Cardiac muscle cell (in vitro differentiated cells and primary cell): ENCODE results near the gene NOP58. TPM values are rescaled to one million over a fixed set of nuclear protein-coding genes. Genes with fewer than 3 reads are reported as not detected.
"Not testable (repeated sequence)": the region's sequence is repeated elsewhere in the genome, so short reads cannot be mapped to it uniquely, and the experiment has no call there.

ENCODE experiments used
- DNase-seq, 2 donors: peaks; one replicate each; pipeline versions ENCODE4 v3.0.0 to v3.0.0-alpha.2; 2010 to 2017; ENCODE audit warnings: low read depth in 1 of 2, low spot score in 1 of 2
- H3K27ac ChIP-seq: fragments of 200-600 bp; sonication (generic); 2 replicates; pipeline ENCODE4 v1.5.1; 2016
- H3K27me3 ChIP-seq: fragments of 200-600 bp; sonication (generic); 2 replicates; pipeline ENCODE4 v1.6.0; 2016; ENCODE audit warnings: control low read depth
- H3K36me3 ChIP-seq: fragments of 200-600 bp; sonication (generic); 2 replicates; pipeline ENCODE4 v1.5.1; 2016; ENCODE audit warnings: control low read depth
- H3K4me1 ChIP-seq: fragments of 200-600 bp; sonication (generic); 2 replicates; pipeline ENCODE4 v1.8.1; 2017; ENCODE audit warnings: low read depth, mild to moderate bottlenecking, mixed run types
- H3K4me3 ChIP-seq: fragments of 200-600 bp; sonication (generic); 2 replicates; pipeline ENCODE4 v1.5.1; 2016; ENCODE audit warnings: mild to moderate bottlenecking
- H3K9me3 ChIP-seq: fragments of 200-600 bp; sonication (generic); 2 replicates; pipeline ENCODE4 v1.5.1; 2017; ENCODE audit warnings: low read depth, mild to moderate bottlenecking, control low read depth
- polyA plus RNA-seq: library from polyadenylated mRNA; unstranded; fragments of >200 nt; fragmentation: Nextera tagmentation; extraction: Ambion mirVana; gene quantifications from 2 replicates; pipeline ENCODE4 v1.2.1, GENCODE V29; 2016
- total RNA-seq: library from RNA; depleted of rRNA; stranded (reverse); fragments of >200 nt; gene quantifications from 2 replicates; pipeline ENCODE4 v1.2.3, GENCODE V29; 2016
- TF ChIP-seq, protein P1 (sequence below): IDR thresholded peaks from 2 replicates; pipeline ENCODE4 v1.5.1; 2012; ENCODE audit warnings: low read depth, mild to moderate bottlenecking, low read length

The NOP58 gene
- total and polyA plus RNA-seq, 2 experiments from 2014 or later, result 66.3 to 75.0 TPM

DNA sequence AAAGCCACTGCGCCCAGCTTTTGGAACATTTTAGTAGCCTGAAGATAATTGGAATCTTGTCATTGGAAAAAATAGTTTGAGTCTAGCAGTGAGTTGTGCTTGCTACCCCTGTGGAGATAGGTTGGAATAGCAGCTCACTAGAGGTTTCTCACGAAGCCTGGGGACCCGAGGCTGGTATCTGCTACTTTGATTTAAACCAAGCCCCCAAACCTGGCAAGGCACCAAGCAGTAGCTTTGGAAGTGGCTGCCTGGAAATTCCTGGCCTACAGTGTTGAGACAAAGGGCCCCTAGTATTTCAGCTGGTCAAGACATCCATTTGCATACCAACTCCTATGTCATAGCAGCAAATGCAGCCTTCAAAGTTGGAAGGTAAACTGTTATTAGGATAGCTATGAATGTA is 42.1 kb downstream of the NOP58 start:
- DNase-seq, result peak; percentile 19 to 57
- Histone ChIP-seq H3K4me3 (no peak overlapping the region), H3K27me3 (no peaks in the 10 kb centered on the region), H3K27ac (peak overlapping the region; percentile 24), H3K9me3 (no peaks in the 10 kb centered on the region), H3K36me3 (peaks cover 21% of the 10 kb centered on the region), H3K4me1 (no peaks in the 10 kb centered on the region)
- TF ChIP-seq, protein P1, sequence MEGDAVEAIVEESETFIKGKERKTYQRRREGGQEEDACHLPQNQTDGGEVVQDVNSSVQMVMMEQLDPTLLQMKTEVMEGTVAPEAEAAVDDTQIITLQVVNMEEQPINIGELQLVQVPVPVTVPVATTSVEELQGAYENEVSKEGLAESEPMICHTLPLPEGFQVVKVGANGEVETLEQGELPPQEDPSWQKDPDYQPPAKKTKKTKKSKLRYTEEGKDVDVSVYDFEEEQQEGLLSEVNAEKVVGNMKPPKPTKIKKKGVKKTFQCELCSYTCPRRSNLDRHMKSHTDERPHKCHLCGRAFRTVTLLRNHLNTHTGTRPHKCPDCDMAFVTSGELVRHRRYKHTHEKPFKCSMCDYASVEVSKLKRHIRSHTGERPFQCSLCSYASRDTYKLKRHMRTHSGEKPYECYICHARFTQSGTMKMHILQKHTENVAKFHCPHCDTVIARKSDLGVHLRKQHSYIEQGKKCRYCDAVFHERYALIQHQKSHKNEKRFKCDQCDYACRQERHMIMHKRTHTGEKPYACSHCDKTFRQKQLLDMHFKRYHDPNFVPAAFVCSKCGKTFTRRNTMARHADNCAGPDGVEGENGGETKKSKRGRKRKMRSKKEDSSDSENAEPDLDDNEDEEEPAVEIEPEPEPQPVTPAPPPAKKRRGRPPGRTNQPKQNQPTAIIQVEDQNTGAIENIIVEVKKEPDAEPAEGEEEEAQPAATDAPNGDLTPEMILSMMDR, result no peak

DNA sequence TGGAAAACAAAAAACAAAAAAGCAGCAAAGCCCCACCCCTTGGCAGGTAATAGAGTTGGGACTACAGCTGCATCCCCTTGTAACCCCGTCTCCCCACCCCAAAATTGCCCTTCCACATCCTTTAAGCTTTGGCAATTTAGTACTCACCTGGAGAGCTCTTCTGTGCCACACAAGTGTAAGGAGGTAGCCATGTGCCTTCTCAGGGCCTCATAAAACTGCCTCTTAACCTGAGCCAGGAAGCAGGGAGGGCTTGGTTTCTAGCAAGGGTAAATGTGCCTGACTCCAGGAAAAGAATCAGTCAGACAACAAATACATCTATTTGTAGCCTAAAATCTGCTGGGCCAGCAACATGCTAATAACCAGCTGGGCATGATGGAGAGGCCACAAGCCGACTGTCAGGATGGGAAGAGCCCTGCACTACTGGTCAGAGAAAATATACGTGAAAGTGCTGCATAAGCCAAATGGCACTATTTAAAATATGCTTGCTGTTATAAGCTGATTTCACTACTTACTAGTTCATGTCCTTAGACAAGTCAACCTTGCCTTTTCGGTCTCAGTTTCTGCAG is 46.3 kb downstream of the NOP58 start:
- peak overlapping the region; percentile 9 for H3K27ac ChIP-seq
- no peaks in the 10 kb centered on the region for H3K36me3 ChIP-seq
- no peak overlapping the region for H3K4me3 ChIP-seq
- H3K4me1 ChIP-seq, result no peaks in the 10 kb centered on the region
- DNase-seq, result no peak
- no peaks in the 10 kb centered on the region for H3K27me3 ChIP-seq
- TF ChIP-seq, protein P1, result no peak
- no peaks in the 10 kb centered on the region for H3K9me3 ChIP-seq

DNA sequence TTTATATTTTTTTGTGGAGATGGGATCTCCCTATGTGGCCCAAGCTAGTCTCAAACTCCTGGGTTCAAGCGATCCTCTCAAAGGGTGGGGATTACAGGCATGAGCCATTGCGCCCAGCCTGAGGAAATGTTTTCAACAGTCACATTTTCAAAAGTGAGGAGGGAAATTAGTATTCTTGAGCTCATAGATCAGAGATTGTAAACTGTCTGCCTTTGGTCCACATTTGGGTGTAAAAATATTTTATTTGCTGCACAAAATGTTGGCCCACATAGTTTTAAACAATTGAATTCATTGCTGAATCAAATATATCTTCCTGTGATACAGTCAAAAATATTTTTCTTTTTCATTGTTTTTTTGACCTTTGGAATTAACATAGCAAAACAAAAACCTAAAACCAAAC is 48.6 kb downstream of the NOP58 start:
- Histone ChIP-seq H3K27me3 (no peaks in the 10 kb centered on the region), H3K4me3 (no peak overlapping the region), H3K9me3 (no peaks in the 10 kb centered on the region), H3K27ac (no peak overlapping the region), H3K4me1 (no peaks in the 10 kb centered on the region), H3K36me3 (no peaks in the 10 kb centered on the region)
- DNase-seq, result no peak
- TF ChIP-seq, protein P1, result no peak

DNA sequence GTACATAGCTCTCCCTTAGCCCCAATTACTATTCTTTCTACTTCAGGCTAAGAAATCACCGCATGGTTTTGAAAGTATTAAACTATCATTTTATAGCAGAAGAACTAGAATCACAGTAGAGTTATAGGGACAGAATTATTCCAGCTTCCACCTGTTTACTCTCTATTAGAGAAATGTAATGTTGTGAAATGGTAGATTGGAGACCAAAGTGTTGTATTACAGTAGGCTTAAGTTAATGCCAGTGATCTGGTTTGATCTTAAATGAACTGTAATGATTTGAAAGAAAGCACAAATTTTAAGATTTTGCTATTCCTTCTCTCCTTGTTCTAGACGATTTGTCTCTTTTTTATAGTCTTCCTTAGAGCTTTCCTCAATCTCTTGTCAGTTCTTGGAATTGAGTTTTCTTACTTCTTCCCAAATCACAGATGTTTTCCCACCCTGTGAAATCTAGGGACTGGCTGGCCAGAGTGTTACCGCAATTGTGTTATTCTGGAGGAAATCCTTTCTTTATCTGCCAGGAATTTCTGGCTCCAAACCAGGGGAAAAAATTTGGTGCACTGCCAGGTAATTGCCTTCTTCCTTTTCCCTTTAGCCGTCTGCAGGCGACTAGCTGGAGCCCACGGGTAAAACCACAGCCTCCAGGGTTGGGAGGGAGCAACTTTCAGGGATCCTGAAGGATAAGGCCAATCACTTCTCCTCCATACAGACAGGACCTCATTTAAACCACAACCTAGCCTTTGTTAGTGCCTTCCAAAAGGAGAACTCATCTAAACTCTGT is 51.7 kb downstream of the NOP58 start:
- Histone ChIP-seq H3K4me1 (no peaks in the 10 kb centered on the region), H3K27me3 (no peaks in the 10 kb centered on the region), H3K9me3 (no peaks in the 10 kb centered on the region), H3K36me3 (no peaks in the 10 kb centered on the region), H3K27ac (no peak overlapping the region), H3K4me3 (no peak overlapping the region)
- DNase-seq, result peak in 1 of 2 donors; percentile 97
- TF ChIP-seq, protein P1, result no peak

DNA sequence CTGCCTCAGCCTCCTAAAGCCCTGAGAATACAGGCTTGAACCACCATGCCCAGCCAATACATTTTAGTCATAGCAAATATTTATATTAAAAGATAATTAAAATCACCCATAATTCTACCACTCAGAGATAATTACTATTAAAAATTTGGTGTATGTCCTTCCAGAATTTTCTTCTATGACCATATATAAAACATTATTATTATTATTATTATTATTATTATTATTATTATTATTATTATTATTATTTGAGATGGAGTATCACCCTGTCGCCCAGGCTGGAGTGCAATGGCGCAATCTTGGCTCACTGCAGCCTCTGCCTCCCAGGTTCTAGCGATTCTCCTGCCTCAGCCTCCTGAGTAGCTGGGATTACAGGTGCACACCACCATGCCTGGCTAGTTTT is 54.8 kb downstream of the NOP58 start:
- not testable (repeated sequence) for H3K9me3 ChIP-seq, H3K4me1 ChIP-seq, H3K36me3 ChIP-seq, H3K27me3 ChIP-seq, H3K27ac ChIP-seq, DNase-seq, H3K4me3 ChIP-seq

DNA sequence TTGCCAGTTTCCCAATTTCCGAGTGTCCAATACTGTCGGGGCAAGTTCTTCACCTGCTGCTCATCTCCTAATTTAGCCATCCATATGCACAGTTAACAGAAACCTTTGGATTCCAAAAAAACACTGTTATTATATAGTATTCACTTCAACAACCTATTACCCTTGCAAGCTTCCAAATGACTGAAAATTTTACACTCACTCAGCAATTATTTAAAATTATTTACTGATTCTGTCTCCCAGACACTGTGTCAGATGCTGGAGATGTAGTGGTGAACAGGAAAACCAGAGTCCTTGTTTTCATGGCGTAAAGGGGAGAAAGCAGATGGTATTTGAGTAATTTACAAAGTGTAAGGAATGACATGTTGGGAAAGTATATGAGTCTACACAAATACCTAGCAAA is 56.9 kb downstream of the NOP58 start:
- no peak overlapping the region for H3K4me3 ChIP-seq
- no peak overlapping the region for H3K27ac ChIP-seq
- H3K36me3 ChIP-seq, result no peaks in the 10 kb centered on the region
- TF ChIP-seq, protein P1, result no peak
- H3K27me3 ChIP-seq, result no peaks in the 10 kb centered on the region
- no peak for DNase-seq
- no peaks in the 10 kb centered on the region for H3K9me3 ChIP-seq
- no peaks in the 10 kb centered on the region for H3K4me1 ChIP-seq
